ENCODE data around the gene USP34. TPM values are rescaled to one million over a fixed set of nuclear protein-coding genes. Genes with fewer than 3 reads are reported as not detected.
"Not testable (repeated sequence)": the region's sequence is repeated elsewhere in the genome, so short reads cannot be mapped to it uniquely, and the experiment has no call there.

Gene USP34
- total and polyA plus RNA-seq, 5 donors from 2014 or later, result 16.6 to 197 (median 17.7) TPM

- Mint-ChIP-seq H3K4me1 (peaks cover 0 to 6% (median 5%) of the 10 kb centered on the region in 4 donors), H3K36me3 (peaks cover 34% of the 10 kb centered on the region), H3K27me3 (no peaks in the 10 kb centered on the region), H3K9me3 (peaks cover 0 to 2% (median 0%) of the 10 kb centered on the region in 7 donors), H3K27ac (no peak overlapping the region), H3K4me3 (no peak overlapping the region)
- H3K4me3 ChIP-seq (ENCODE audit: low read depth, low read length), result no peak overlapping the region
- no peak overlapping the region for H3K27ac ChIP-seq (ENCODE audit: insufficient read depth, low read length, poor library complexity, severe bottlenecking)
- no peaks in the 10 kb centered on the region for H3K27me3 ChIP-seq (ENCODE audit: control insufficient read depth, insufficient read depth, low read length)
- H3K4me1 ChIP-seq (ENCODE audit: control insufficient read depth, insufficient read depth, low read length, poor library complexity, severe bottlenecking), result no peaks in the 10 kb centered on the region
- ATAC-seq (ENCODE audit: low read depth in 2 of 2) (no peak), DNase-seq (no peak)
- H3K9me3 ChIP-seq (ENCODE audit: control insufficient read depth in 2 of 2, low read length in 2 of 2), result no peaks in the 10 kb centered on the region
- H3K36me3 ChIP-seq (ENCODE audit: control insufficient read depth, insufficient read depth, low read length), result peaks cover 67% of the 10 kb centered on the region
Measured at GRCh38 chr2:61218076-61218816, 252.6 kb downstream of the USP34 start.

- Mint-ChIP-seq H3K9me3 (peaks cover 0 to 2% (median 0%) of the 10 kb centered on the region in 7 donors), H3K36me3 (peaks cover 25% of the 10 kb centered on the region), H3K27ac (no peak overlapping the region), H3K4me3 (no peak overlapping the region), H3K27me3 (no peaks in the 10 kb centered on the region), H3K4me1 (peaks cover 0 to 10% (median 5%) of the 10 kb centered on the region in 4 donors)
- Histone ChIP-seq H3K4me3 (ENCODE audit: low read depth, low read length) (no peak overlapping the region), H3K36me3 (ENCODE audit: control insufficient read depth, insufficient read depth, low read length) (peaks cover 71% of the 10 kb centered on the region), H3K4me1 (ENCODE audit: control insufficient read depth, insufficient read depth, low read length, poor library complexity, severe bottlenecking) (no peaks in the 10 kb centered on the region), H3K9me3 (ENCODE audit: control insufficient read depth in 2 of 2, low read length in 2 of 2) (no peaks in the 10 kb centered on the region), H3K27ac (ENCODE audit: insufficient read depth, low read length, poor library complexity, severe bottlenecking) (no peak overlapping the region), H3K27me3 (ENCODE audit: control insufficient read depth, insufficient read depth, low read length) (no peaks in the 10 kb centered on the region)
- DNase-seq (no peak), ATAC-seq (ENCODE audit: low read depth in 2 of 2) (no peak)
Measured at GRCh38 chr2:61214171-61214570, 256.7 kb downstream of the USP34 start.

- Histone ChIP-seq H3K4me1 (ENCODE audit: control insufficient read depth, insufficient read depth, low read length, poor library complexity, severe bottlenecking) (no peaks in the 10 kb centered on the region), H3K9me3 (ENCODE audit: control insufficient read depth in 2 of 2, low read length in 2 of 2) (no peaks in the 10 kb centered on the region), H3K27me3 (ENCODE audit: control insufficient read depth, insufficient read depth, low read length) (no peaks in the 10 kb centered on the region), H3K4me3 (ENCODE audit: low read depth, low read length) (no peak overlapping the region), H3K36me3 (ENCODE audit: control insufficient read depth, insufficient read depth, low read length) (peaks cover 86% of the 10 kb centered on the region), H3K27ac (ENCODE audit: insufficient read depth, low read length, poor library complexity, severe bottlenecking) (no peak overlapping the region)
- no peak for DNase-seq
- Mint-ChIP-seq H3K9me3 (no peaks in the 10 kb centered on the region), H3K4me3 (no peak overlapping the region), H3K36me3 (peaks cover 27% of the 10 kb centered on the region), H3K27ac (no peak overlapping the region), H3K4me1 (peaks cover 0 to 6% (median 3%) of the 10 kb centered on the region in 4 donors), H3K27me3 (no peaks in the 10 kb centered on the region)
- no peak for ATAC-seq (ENCODE audit: low read depth in 2 of 2)
Measured at GRCh38 chr2:61210332-61210981, 260.4 kb downstream of the USP34 start.

- Mint-ChIP-seq H3K27me3 (no peaks in the 10 kb centered on the region), H3K4me1 (peaks cover 0 to 2% (median 0%) of the 10 kb centered on the region in 4 donors), H3K36me3 (peaks cover 41% of the 10 kb centered on the region), H3K27ac (no peak overlapping the region), H3K4me3 (no peak overlapping the region), H3K9me3 (no peaks in the 10 kb centered on the region)
- ATAC-seq (ENCODE audit: low read depth in 2 of 2) (no peak), DNase-seq (no peak)
- H3K36me3 ChIP-seq (ENCODE audit: control insufficient read depth, insufficient read depth, low read length), result peaks cover 88% of the 10 kb centered on the region
- no peaks in the 10 kb centered on the region for H3K4me1 ChIP-seq (ENCODE audit: control insufficient read depth, insufficient read depth, low read length, poor library complexity, severe bottlenecking)
- H3K4me3 ChIP-seq (ENCODE audit: low read depth, low read length), result no peak overlapping the region
- no peaks in the 10 kb centered on the region for H3K9me3 ChIP-seq (ENCODE audit: control insufficient read depth in 2 of 2, low read length in 2 of 2)
- H3K27me3 ChIP-seq (ENCODE audit: control insufficient read depth, insufficient read depth, low read length), result no peaks in the 10 kb centered on the region
- H3K27ac ChIP-seq (ENCODE audit: insufficient read depth, low read length, poor library complexity, severe bottlenecking), result no peak overlapping the region
Measured at GRCh38 chr2:61205132-61205531, 265.8 kb downstream of the USP34 start.

- Mint-ChIP-seq H3K27ac (no peak overlapping the region), H3K27me3 (no peaks in the 10 kb centered on the region), H3K4me1 (peaks cover 0 to 20% (median 10%) of the 10 kb centered on the region in 4 donors), H3K4me3 (peak overlapping the region in 1 of 4 donors; percentile 51), H3K9me3 (peaks cover 0 to 2% (median 0%) of the 10 kb centered on the region in 7 donors), H3K36me3 (peaks cover 15% of the 10 kb centered on the region)
- Histone ChIP-seq H3K4me3 (ENCODE audit: low read depth, low read length) (no peak overlapping the region), H3K9me3 (ENCODE audit: control insufficient read depth in 2 of 2, low read length in 2 of 2) (no peaks in the 10 kb centered on the region), H3K27ac (ENCODE audit: insufficient read depth, low read length, poor library complexity, severe bottlenecking) (no peak overlapping the region), H3K4me1 (ENCODE audit: control insufficient read depth, insufficient read depth, low read length, poor library complexity, severe bottlenecking) (peaks cover 11% of the 10 kb centered on the region), H3K27me3 (ENCODE audit: control insufficient read depth, insufficient read depth, low read length) (no peaks in the 10 kb centered on the region), H3K36me3 (ENCODE audit: control insufficient read depth, insufficient read depth, low read length) (peaks cover 21% of the 10 kb centered on the region)
- no peak for DNase-seq
- ATAC-seq (ENCODE audit: low read depth in 2 of 2), result no peak
Measured at GRCh38 chr2:61196671-61197070, 274.2 kb downstream of the USP34 start.

- not testable (repeated sequence) for ATAC-seq (ENCODE audit: low read depth in 2 of 2); H3K4me3 Mint-ChIP-seq; DNase-seq; H3K27me3 Mint-ChIP-seq; H3K9me3 ChIP-seq (ENCODE audit: control insufficient read depth in 2 of 2, low read length in 2 of 2); H3K9me3 Mint-ChIP-seq; H3K27ac ChIP-seq (ENCODE audit: insufficient read depth, low read length, poor library complexity, severe bottlenecking); H3K4me3 ChIP-seq (ENCODE audit: low read depth, low read length); H3K27me3 ChIP-seq (ENCODE audit: control insufficient read depth, insufficient read depth, low read length)
- peak overlapping the region in 1 of 3 donors; percentile 87 for H3K27ac Mint-ChIP-seq
- peaks cover 23% of the 10 kb centered on the region for H3K36me3 ChIP-seq (ENCODE audit: control insufficient read depth, insufficient read depth, low read length)
- peaks cover 11% of the 10 kb centered on the region for H3K4me1 ChIP-seq (ENCODE audit: control insufficient read depth, insufficient read depth, low read length, poor library complexity, severe bottlenecking)
- H3K4me1 Mint-ChIP-seq, result peaks cover 0 to 22% (median 16%) of the 10 kb centered on the region in 4 donors
- peaks cover 21% of the 10 kb centered on the region for H3K36me3 Mint-ChIP-seq
Measured at GRCh38 chr2:61194646-61195045, 276.2 kb downstream of the USP34 start.

- H3K27me3 Mint-ChIP-seq, result no peaks in the 10 kb centered on the region
- Histone ChIP-seq H3K4me3 (ENCODE audit: low read depth, low read length) (no peak overlapping the region), H3K27ac (ENCODE audit: insufficient read depth, low read length, poor library complexity, severe bottlenecking) (peak overlapping the region; percentile 44), H3K27me3 (ENCODE audit: control insufficient read depth, insufficient read depth, low read length) (no peaks in the 10 kb centered on the region), H3K9me3 (ENCODE audit: control insufficient read depth in 2 of 2, low read length in 2 of 2) (no peaks in the 10 kb centered on the region), H3K36me3 (ENCODE audit: control insufficient read depth, insufficient read depth, low read length) (peaks cover 28% of the 10 kb centered on the region), H3K4me1 (ENCODE audit: control insufficient read depth, insufficient read depth, low read length, poor library complexity, severe bottlenecking) (peaks cover 11% of the 10 kb centered on the region)
- H3K9me3 Mint-ChIP-seq, result no peaks in the 10 kb centered on the region
- DNase-seq (peak in 1 of 3 donors; percentile 45), ATAC-seq (ENCODE audit: low read depth in 2 of 2) (no peak)
- H3K27ac Mint-ChIP-seq, result peak overlapping the region; percentile 52 to 87 (median 81)
- H3K4me1 Mint-ChIP-seq, result peaks cover 0 to 22% (median 16%) of the 10 kb centered on the region in 4 donors
- H3K4me3 Mint-ChIP-seq, result peak overlapping the region in 1 of 4 donors; percentile 21
- H3K36me3 Mint-ChIP-seq, result peaks cover 19% of the 10 kb centered on the region
Measured at GRCh38 chr2:61193670-61194561, 277.0 kb downstream of the USP34 start.
